A549 (cell line): Measurements from ENCODE around the gene DAB1.

Experiments
- BHLHE40 ChIP-seq: IDR thresholded peaks from 2 replicates; pipeline ENCODE4 v1.6.1; 2012; ENCODE audit warnings: low read depth, low read length, inconsistent platforms
- CTCF ChIP-seq: fragments of >200 bp; sonication (Bioruptor Twin); formaldehyde crosslinking; IDR thresholded peaks from 3 replicates; pipeline ENCODE4 v1.5.1; 2016
- EP300 ChIP-seq, 2 experiments: fragments of >200 bp; sonication (Bioruptor Twin); formaldehyde crosslinking; IDR thresholded peaks; 2 replicates in 1 of 2; 3 replicates in 1 of 2; pipeline ENCODE4 v1.6.1; 2016 to 2017
- HDAC2 ChIP-seq: fragments of 200-600 bp; sonication (generic); IDR thresholded peaks from 2 replicates; pipeline ENCODE4 v1.6.1; 2016
- HES2 ChIP-seq: fragments of >200 bp; sonication (Bioruptor Twin); formaldehyde crosslinking; IDR thresholded peaks from 2 replicates; pipeline ENCODE4 v1.6.1; 2016
- MYC ChIP-seq: IDR thresholded peaks from 2 replicates; pipeline ENCODE4 v1.6.1; 2012; ENCODE audit warnings: mild to moderate bottlenecking, inconsistent platforms, low read length, improper control_type of control experiment, borderline replicate concordance
- RAD21 ChIP-seq, 2 experiments: fragments of >200 bp in 1 of 2; sonication (Bioruptor Twin) in 1 of 2; formaldehyde crosslinking in 1 of 2; IDR thresholded peaks in 1 of 2; conservative IDR thresholded peaks in 1 of 2; 2 replicates in 1 of 2; 3 replicates in 1 of 2; pipeline ENCODE4 v1.6.1; 2012 to 2018; ENCODE audit warnings: inconsistent platforms in 1 of 2
- REST ChIP-seq: fragments of 200-600 bp; sonication (generic); IDR thresholded peaks from 2 replicates; pipeline ENCODE4 v1.6.1; 2016; ENCODE audit warnings: antibody characterized with exemption, mild to moderate bottlenecking, moderate library complexity
- SMC3 ChIP-seq: fragments of >200 bp; sonication (Bioruptor Twin); formaldehyde crosslinking; IDR thresholded peaks from 3 replicates; pipeline ENCODE4 v1.6.1; 2018; ENCODE audit warnings: inconsistent platforms

GRCh38 chr1:57254022-57254421 lies 169.8 kb downstream of the DAB1 start:
- TF ChIP-seq EP300 (IDR thresholded peaks at IDR 0.05): no peak
- TF ChIP-seq HES2: no peak
- TF ChIP-seq CTCF: no peak
- no peak for TF ChIP-seq REST
- TF ChIP-seq RAD21 (conservative IDR thresholded peaks at IDR 0.05 in 1 of 2, IDR thresholded peaks at IDR 0.05 in 1 of 2): no peak
- TF ChIP-seq BHLHE40: no peak
- TF ChIP-seq MYC: no peak
- TF ChIP-seq HDAC2: no peak
- TF ChIP-seq SMC3: no peak
